Esophagus muscularis mucosa (tissue), 4 donors: ENCODE measurements around the gene IL11. TPM values are rescaled to one million over a fixed set of nuclear protein-coding genes. Genes with fewer than 3 reads are reported as not detected.
"Not testable (repeated sequence)": the region's sequence is repeated elsewhere in the genome, so short reads cannot be mapped to it uniquely, and the experiment has no call there.

Experiments used
- DNase-seq: peaks from one replicate; pipeline ENCODE4 v3.0.0-alpha.2; 2017; ENCODE audit errors: extremely low spot score
- H3K27ac ChIP-seq, 4 donors: fragments of 200-600 bp; sonication (generic); replicated peaks in 1 of 4; 1 replicate in 3 of 4; 2 replicates in 1 of 4; pipeline ENCODE4 v1.5.1; 2016 to 2019; ENCODE audit warnings: mild to moderate bottlenecking in 1 of 4
- H3K27me3 ChIP-seq, 4 donors: fragments of 200-600 bp; sonication (generic); one replicate each; pipeline versions ENCODE4 v1.5.1 to v1.6.0; 2016 to 2019
- H3K36me3 ChIP-seq, 4 donors: fragments of 200-600 bp; sonication (generic); one replicate each; pipeline ENCODE4 v1.5.1; 2016 to 2019
- H3K4me1 ChIP-seq, 4 donors: fragments of 200-600 bp; sonication (generic); one replicate each; pipeline ENCODE4 v1.5.1; 2016 to 2019
- H3K4me3 ChIP-seq, 4 donors: fragments of 200-600 bp; sonication (generic); 1 replicate in 2 of 4; 2 replicates in 2 of 4; pipeline ENCODE4 v1.5.1; 2016 to 2019; ENCODE audit warnings: mild to moderate bottlenecking in 4 of 4, moderate library complexity in 1 of 4
- H3K9me3 ChIP-seq, 4 donors: fragments of 200-600 bp; sonication (generic); 1 replicate in 3 of 4; 2 replicates in 1 of 4; pipeline ENCODE4 v1.5.1; 2016 to 2019
- EP300 ChIP-seq: sonication (generic); formaldehyde crosslinking; IDR thresholded peaks from one replicate; pipeline ENCODE4 v1.6.1; 2017; ENCODE audit warnings: antibody characterized with exemption
- POLR2A ChIP-seq: fragments of 450-650 bp; IDR thresholded peaks from one replicate; pipeline ENCODE4 v1.6.1; 2017; ENCODE audit warnings: antibody characterized with exemption, moderate library complexity, mild to moderate bottlenecking, low read depth
- POLR2AphosphoS5 ChIP-seq, 2 donors: sonication (generic); formaldehyde crosslinking; IDR thresholded peaks; one replicate each; pipeline ENCODE4 v1.6.1; 2017; ENCODE audit warnings: antibody characterized with exemption in 2 of 2
- WGBS: methylation state at CpG from one replicate; pipeline ENCODE4 v1.1.5; 2018; 5-methylcytosine and 5-hydroxymethylcytosine counted together
- intact Hi-C: fragments of 100-400 bp; cut with DNase I; formaldehyde crosslinking; loops from one replicate; pipeline ENCODE4 v1.15.1; 2023
- total RNA-seq, 4 donors: library from RNA; depleted of rRNA; stranded (reverse); fragments of >200 nt; gene quantifications; one replicate each; pipeline versions ENCODE4 v1.1.0 to v1.2.1, GENCODE V29; 2016
- TF ChIP-seq, protein P1 (sequence below), 3 experiments: fragments of 200-600 bp in 2 of 3; fragments of 450-650 bp in 1 of 3; sonication (generic) in 2 of 3; IDR thresholded peaks; one replicate each; pipeline ENCODE4 v1.5.1; 2017 to 2019; ENCODE audit warnings: antibody characterized with exemption in 3 of 3, mild to moderate bottlenecking in 2 of 3, moderate library complexity in 1 of 3

The IL11 gene
- total RNA-seq, 4 donors from 2014 or later = 0.33 to 0.34 TPM; not detected in 2

DNA sequence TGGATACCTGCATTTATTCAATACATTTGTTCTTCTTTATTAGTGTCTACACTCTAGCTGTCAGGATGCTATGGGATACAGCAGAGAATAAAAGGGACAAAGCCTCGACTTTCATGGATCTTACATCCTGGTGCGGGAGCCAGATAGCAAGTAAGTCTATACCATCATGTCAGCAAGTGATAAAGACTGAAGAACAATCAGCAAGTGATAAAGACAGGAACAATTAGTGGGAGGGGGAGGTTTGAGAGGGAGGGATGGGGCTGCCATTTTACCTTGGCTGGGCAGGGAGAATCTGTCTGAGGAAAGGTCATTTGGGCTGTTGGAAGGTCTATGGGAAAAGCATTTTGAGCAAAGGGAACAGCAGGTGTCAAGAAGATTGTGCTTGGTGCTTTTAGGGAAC lies 39.9 kb upstream of the IL11 start:
- H3K9me3 ChIP-seq = no peaks in the 10 kb centered on the region
- TF ChIP-seq, protein P1, sequence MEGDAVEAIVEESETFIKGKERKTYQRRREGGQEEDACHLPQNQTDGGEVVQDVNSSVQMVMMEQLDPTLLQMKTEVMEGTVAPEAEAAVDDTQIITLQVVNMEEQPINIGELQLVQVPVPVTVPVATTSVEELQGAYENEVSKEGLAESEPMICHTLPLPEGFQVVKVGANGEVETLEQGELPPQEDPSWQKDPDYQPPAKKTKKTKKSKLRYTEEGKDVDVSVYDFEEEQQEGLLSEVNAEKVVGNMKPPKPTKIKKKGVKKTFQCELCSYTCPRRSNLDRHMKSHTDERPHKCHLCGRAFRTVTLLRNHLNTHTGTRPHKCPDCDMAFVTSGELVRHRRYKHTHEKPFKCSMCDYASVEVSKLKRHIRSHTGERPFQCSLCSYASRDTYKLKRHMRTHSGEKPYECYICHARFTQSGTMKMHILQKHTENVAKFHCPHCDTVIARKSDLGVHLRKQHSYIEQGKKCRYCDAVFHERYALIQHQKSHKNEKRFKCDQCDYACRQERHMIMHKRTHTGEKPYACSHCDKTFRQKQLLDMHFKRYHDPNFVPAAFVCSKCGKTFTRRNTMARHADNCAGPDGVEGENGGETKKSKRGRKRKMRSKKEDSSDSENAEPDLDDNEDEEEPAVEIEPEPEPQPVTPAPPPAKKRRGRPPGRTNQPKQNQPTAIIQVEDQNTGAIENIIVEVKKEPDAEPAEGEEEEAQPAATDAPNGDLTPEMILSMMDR (IDR thresholded peaks at IDR 0.05) = no peak
- TF ChIP-seq POLR2AphosphoS5 (IDR thresholded peaks at IDR 0.05) (no peak), POLR2A (no peak), EP300 (no peak)
- 98% methylated on average over 2 of the region's 2 CpGs for WGBS
- no peak overlapping the region for H3K27ac ChIP-seq
- peaks cover 0 to 12% (median 9%) of the 10 kb centered on the region in 4 donors for H3K36me3 ChIP-seq
- H3K4me3 ChIP-seq = no peak overlapping the region
- peaks cover 0 to 9% (median 0%) of the 10 kb centered on the region in 4 donors for H3K27me3 ChIP-seq
- intact Hi-C loops = loop anchor here (10.0 kb wide), 2 partner anchors 105 to 265 kb away; partner anchors contain the start of gene TNNT1
- no peak for DNase-seq
- peaks cover 14 to 28% (median 25%) of the 10 kb centered on the region in 4 donors for H3K4me1 ChIP-seq

DNA sequence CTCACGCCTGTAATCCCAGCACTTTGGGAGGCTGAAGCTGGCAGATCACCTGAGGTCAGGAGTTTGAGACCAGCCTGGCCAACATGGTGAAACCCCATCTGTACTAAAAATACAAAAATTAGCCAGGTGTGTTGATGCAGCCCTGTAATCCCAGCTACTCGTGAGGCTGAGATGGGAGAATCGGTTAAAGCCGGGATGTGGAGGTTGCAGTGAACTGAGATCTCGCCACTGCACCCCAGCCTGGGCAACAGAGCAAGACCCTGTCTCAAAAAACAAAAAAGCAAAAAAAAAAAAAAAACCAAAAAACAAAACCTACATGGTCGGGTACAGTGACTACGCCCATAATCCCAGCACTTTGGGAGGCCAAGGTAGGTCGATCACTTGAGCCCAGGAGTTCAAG lies 38.9 kb upstream of the IL11 start:
- 96% methylated on average over 8 of the region's 8 CpGs for WGBS
- H3K27me3 ChIP-seq, intact Hi-C loops, H3K4me3 ChIP-seq, DNase-seq, H3K9me3 ChIP-seq: not testable (repeated sequence)
- Histone ChIP-seq H3K27ac (peak overlapping the region in 2 of 4 donors; percentile 97 to 99), H3K36me3 (peaks cover 0 to 22% (median 17%) of the 10 kb centered on the region in 4 donors), H3K4me1 (peaks cover 14 to 28% (median 25%) of the 10 kb centered on the region in 4 donors)

DNA sequence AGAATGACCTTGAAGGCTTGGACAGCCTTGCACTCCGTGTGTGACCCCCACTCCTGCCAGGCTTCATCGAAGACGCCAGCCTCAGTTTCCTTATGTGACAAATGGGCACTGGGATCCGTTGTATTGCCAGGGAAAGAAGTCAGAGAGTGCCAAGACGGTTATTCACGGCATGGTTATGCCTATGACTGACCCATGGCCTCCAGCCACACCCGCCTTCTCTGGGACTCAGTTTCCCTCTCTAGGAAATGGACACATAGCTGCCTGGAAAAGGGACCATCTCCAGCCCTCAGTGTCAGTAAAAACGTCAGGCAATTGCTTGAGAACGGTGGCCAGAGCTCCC lies 38.2 kb upstream of the IL11 start:
- Histone ChIP-seq H3K4me1 (peaks cover 14 to 28% (median 25%) of the 10 kb centered on the region in 4 donors), H3K9me3 (no peaks in the 10 kb centered on the region), H3K27ac (peak overlapping the region; percentile 97 to 99 (median 98)), H3K4me3 (peak overlapping the region; percentile 87 to 98 (median 97)), H3K27me3 (no peaks in the 10 kb centered on the region), H3K36me3 (peaks cover 5 to 29% (median 24%) of the 10 kb centered on the region in 4 donors)
- TF ChIP-seq, protein P1 (IDR thresholded peaks at IDR 0.05) = no peak
- no peak for TF ChIP-seq POLR2A
- no peak for TF ChIP-seq POLR2AphosphoS5 (IDR thresholded peaks at IDR 0.05)
- TF ChIP-seq EP300 = no peak
- 60% methylated on average over 7 of the region's 9 CpGs for WGBS
- no peak for DNase-seq
- intact Hi-C loops = no loop called here

DNA sequence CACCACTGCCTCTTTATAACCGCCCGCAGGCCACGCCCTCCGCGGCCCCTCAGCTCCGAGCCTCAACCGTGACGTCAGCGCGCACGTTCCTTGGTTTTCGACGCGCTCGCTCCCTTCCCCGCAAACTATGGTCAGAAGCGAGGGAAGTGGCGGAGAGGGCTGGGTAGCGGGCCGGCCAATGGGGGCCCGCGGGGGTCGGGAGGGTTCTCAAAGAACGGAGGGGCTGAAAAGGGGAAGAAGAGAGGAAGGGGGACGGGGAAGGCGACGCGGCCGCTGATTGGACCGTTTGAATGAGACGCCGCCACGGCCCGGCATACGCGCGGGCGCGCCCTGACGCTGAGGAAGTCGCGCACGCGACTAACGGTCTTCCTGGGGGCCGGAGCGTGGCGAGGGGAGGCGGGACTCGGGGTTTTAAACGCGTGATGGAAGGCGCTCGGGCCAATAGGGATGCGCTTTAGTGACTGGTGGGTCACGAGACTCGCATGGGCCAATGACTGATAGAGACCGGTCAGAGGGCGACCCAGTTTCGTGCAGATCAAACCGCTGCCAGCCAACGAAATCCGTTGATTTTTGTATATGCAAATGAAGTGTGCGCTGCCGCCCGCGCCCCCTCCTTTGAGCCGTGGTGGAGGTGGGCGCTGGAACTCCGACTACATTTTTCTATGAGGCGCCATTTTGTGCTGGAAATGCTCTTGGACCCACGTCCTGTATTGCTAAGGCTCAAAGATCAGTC lies 37.7 kb upstream of the IL11 start:
- 0% methylated on average over 31 of the region's 72 CpGs for WGBS
- Histone ChIP-seq H3K4me1 (peaks cover 14 to 28% (median 25%) of the 10 kb centered on the region in 4 donors), H3K9me3 (no peaks in the 10 kb centered on the region), H3K27ac (peak overlapping the region; percentile 97 to 99 (median 98)), H3K27me3 (no peaks in the 10 kb centered on the region), H3K36me3 (peaks cover 10 to 34% (median 29%) of the 10 kb centered on the region in 4 donors), H3K4me3 (peak overlapping the region; percentile 87 to 98 (median 97))
- intact Hi-C loops = no loop called here
- TF ChIP-seq EP300 (no peak), POLR2A (no peak), POLR2AphosphoS5 (IDR thresholded peaks at IDR 0.05) (peak in 1 of 2 donors; percentile 92)
- TF ChIP-seq, protein P1 (IDR thresholded peaks at IDR 0.05) = no peak
- peak; percentile 100 for DNase-seq

DNA sequence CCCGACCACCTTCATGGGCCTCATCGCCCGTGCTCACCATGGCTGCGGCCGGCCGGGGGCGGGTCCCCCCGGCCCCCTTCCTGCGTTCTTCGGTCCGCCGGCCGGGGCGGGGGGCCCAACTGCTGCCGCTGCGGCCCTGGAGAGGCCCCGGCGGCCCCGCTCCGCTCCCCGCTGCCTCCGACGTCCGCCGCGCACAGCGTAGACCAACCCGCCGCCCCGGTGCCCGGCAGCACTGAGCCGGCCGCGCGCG lies 37.2 kb upstream of the IL11 start, which contains the start of gene UBE2S:
TSS of gene UBE2S (minus strand) at position 239 of the 250 bp plus-strand sequence. CDS start at position 40, 199 bp downstream.
- intact Hi-C loops, DNase-seq: not testable (repeated sequence)
- WGBS = 0% methylated on average over 1 of the region's 36 CpGs

More for the DNA sequence above, 37.2 kb upstream of the IL11 start, which contains the start of gene UBE2S:
- peak within 1 kb of the TSS; percentile 87 to 98 (median 97) for H3K4me3 ChIP-seq
- H3K4me1 ChIP-seq = peaks cover 14 to 28% (median 25%) of the 10 kb centered on the region in 4 donors
- peak within 1 kb of the TSS; percentile 97 to 99 (median 98) for H3K27ac ChIP-seq
- H3K9me3 ChIP-seq, H3K27me3 ChIP-seq: not testable (repeated sequence)
- peaks cover 15 to 39% (median 34%) of the 10 kb centered on the region in 4 donors for H3K36me3 ChIP-seq
- TF ChIP-seq POLR2A (peak; percentile 71), POLR2AphosphoS5 (IDR thresholded peaks at IDR 0.05) (peak in 1 of 2 donors; percentile 98)
